CD4-positive, CD25-positive, alpha-beta regulatory T cell (primary cell): ENCODE data around the gene IGFALS. TPM values are rescaled to one million over a fixed set of nuclear protein-coding genes. Genes with fewer than 3 reads are reported as not detected.
A peak's percentile ranks its signal among the peaks of the same experiment; 100 is the strongest.

Source experiments
- ATAC-seq, 2 donors: fragments of 150-1000 bp; cut with Tn5 transposase; one replicate each; pipeline ENCODE4 v1.10.0; 2021; ENCODE audit warnings: low read depth in 2 of 2, moderate number of reproducible peaks in 2 of 2, moderate library complexity in 1 of 2
- DNase-seq, 3 donors: peaks; one replicate each; pipeline versions ENCODE4 v3.0.0 to v3.0.0-alpha.2; 2012 to 2022; ENCODE audit warnings: mixed read lengths in 1 of 3
- H3K27ac ChIP-seq: one replicate; pipeline ENCODE4 v1.7.0; 2013; ENCODE audit warnings: mild to moderate bottlenecking, low read length; ENCODE audit not compliant: insufficient read depth, poor library complexity, severe bottlenecking
- H3K27me3 ChIP-seq: one replicate; pipeline ENCODE4 v1.7.0; 2013; ENCODE audit warnings: low read length; ENCODE audit not compliant: control insufficient read depth, insufficient read depth
- H3K36me3 ChIP-seq: one replicate; pipeline ENCODE4 v1.7.0; 2013; ENCODE audit warnings: mild to moderate bottlenecking, low read length, moderate library complexity; ENCODE audit not compliant: control insufficient read depth, insufficient read depth
- H3K4me1 ChIP-seq: 2 replicates; pipeline ENCODE4 v1.7.0; 2013; ENCODE audit warnings: mild to moderate bottlenecking, low read length; ENCODE audit not compliant: insufficient read depth, control insufficient read depth, poor library complexity, severe bottlenecking
- H3K4me3 ChIP-seq: one replicate; pipeline ENCODE4 v1.7.0; 2013; ENCODE audit warnings: low read depth, mild to moderate bottlenecking, low read length, moderate library complexity
- H3K9me3 ChIP-seq, 2 experiments: 1 replicate in 1 of 2; 2 replicates in 1 of 2; pipeline ENCODE4 v1.7.0; 2013; ENCODE audit warnings: low read length in 2 of 2, mild to moderate bottlenecking in 1 of 2, moderate library complexity in 1 of 2; ENCODE audit not compliant: control insufficient read depth in 2 of 2
- H3K27ac Mint-ChIP-seq, 3 donors: one replicate each; pipeline ENCODE4 v1.8.0; 2020 to 2022; ENCODE audit warnings: mild to moderate bottlenecking in 3 of 3, mixed read lengths in 3 of 3, moderate library complexity in 2 of 3
- H3K27me3 Mint-ChIP-seq: one replicate; pipeline ENCODE4 v1.8.0; 2022; ENCODE audit warnings: mild to moderate bottlenecking, mixed read lengths
- H3K36me3 Mint-ChIP-seq: one replicate; pipeline ENCODE4 v1.8.0; 2020; ENCODE audit warnings: mixed read lengths
- H3K4me1 Mint-ChIP-seq, 4 donors: one replicate each; pipeline ENCODE4 v1.8.0; 2020 to 2022; ENCODE audit warnings: mixed read lengths in 4 of 4, mild to moderate bottlenecking in 1 of 4
- H3K4me3 Mint-ChIP-seq, 4 donors: one replicate each; pipeline ENCODE4 v1.8.0; 2020 to 2022; ENCODE audit warnings: mild to moderate bottlenecking in 4 of 4, mixed read lengths in 4 of 4, moderate library complexity in 3 of 4
- H3K9me3 Mint-ChIP-seq, 7 donors: one replicate each; pipeline ENCODE4 v1.8.0; 2020 to 2022; ENCODE audit warnings: mixed read lengths in 7 of 7, mild to moderate bottlenecking in 3 of 7, moderate library complexity in 2 of 7
- polyA plus RNA-seq, 4 donors: library from polyadenylated mRNA; unstranded; fragments of 300-500 nt; fragmentation: Illumina TruSeq; gene quantifications; one replicate each; pipeline ENCODE4 v1.2.3, GENCODE V29; 2021
- total RNA-seq: library from RNA; stranded (reverse); gene quantifications from one replicate; pipeline ENCODE4 v1.2.3, GENCODE V29; 2022

The IGFALS gene
- total and polyA plus RNA-seq, 5 donors from 2014 or later, result 0.24 to 0.84 TPM; not detected in 3

DNA sequence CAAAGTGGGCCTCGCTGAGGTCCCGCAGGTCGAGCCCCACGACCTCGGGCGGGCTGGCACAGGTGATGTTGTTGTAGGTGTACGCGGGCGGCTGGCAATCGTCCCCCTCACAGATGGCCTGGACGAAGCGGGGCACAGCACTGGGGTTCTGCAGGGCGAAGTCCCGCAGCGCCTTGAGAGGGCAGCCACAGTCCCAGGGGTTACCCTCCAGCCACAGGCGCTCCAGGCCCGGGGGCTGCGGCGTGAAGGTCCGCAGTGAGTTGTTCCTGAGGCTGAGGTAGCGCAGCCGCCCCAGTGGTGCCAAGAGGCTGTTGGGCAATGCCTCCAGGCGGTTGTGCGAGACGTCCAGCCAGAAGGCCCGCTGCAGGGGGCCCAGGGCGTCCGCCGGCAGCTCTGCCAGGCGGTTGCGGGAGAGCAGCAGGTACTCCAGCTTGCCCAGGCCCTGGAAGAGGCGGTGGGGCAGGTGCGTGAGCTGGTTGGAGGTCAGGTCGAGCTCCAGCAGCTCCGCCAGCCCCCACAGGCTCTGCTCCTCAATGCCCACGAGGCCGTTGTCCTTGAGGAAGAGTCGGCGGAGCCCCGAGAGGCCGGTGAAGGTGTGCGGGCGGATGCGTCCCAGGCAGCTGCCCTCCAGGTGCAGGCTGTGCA, 2.8 kb downstream of the IGFALS start:
- Histone ChIP-seq H3K36me3 (peaks cover 20% of the 10 kb centered on the region), H3K27me3 (no peaks in the 10 kb centered on the region), H3K4me3 (no peak overlapping the region), H3K4me1 (no peaks in the 10 kb centered on the region), H3K9me3 (no peaks in the 10 kb centered on the region), H3K27ac (no peak overlapping the region)
- H3K27me3 Mint-ChIP-seq, result no peaks in the 10 kb centered on the region
- H3K36me3 Mint-ChIP-seq, result peaks cover 4% of the 10 kb centered on the region
- ATAC-seq, result no peak
- DNase-seq, result no peak
- H3K9me3 Mint-ChIP-seq, result no peaks in the 10 kb centered on the region
- no peak overlapping the region for H3K27ac Mint-ChIP-seq
- peaks cover 0 to 5% (median 2%) of the 10 kb centered on the region in 4 donors for H3K4me1 Mint-ChIP-seq
- H3K4me3 Mint-ChIP-seq, result no peak overlapping the region

DNA sequence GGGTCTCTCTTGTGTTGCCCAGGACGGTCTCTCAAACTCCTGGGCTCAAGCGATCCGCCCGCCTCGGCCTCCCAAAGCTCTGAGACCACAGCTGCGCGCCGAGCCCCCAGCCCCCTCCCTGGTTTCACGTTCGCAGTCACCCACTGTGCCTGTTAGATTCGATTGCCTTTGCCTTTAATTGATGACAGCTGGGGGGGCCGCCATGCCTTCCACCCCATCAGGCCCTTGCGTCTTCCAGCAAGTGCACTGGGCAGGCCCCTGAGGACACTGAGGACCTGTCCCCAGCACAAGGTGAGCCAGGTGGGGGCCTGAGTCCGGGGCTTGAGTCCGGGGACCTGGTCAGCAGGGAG, 3.3 kb downstream of the IGFALS start:
- Mint-ChIP-seq H3K27me3 (no peaks in the 10 kb centered on the region), H3K4me3 (no peak overlapping the region), H3K4me1 (peaks cover 0 to 9% (median 2%) of the 10 kb centered on the region in 4 donors), H3K27ac (no peak overlapping the region), H3K36me3 (peaks cover 4% of the 10 kb centered on the region), H3K9me3 (no peaks in the 10 kb centered on the region)
- Histone ChIP-seq H3K4me3 (no peak overlapping the region), H3K27me3 (no peaks in the 10 kb centered on the region), H3K9me3 (no peaks in the 10 kb centered on the region), H3K36me3 (peaks cover 20% of the 10 kb centered on the region), H3K27ac (no peak overlapping the region), H3K4me1 (peaks cover 3% of the 10 kb centered on the region)
- DNase-seq (no peak), ATAC-seq (no peak)

DNA sequence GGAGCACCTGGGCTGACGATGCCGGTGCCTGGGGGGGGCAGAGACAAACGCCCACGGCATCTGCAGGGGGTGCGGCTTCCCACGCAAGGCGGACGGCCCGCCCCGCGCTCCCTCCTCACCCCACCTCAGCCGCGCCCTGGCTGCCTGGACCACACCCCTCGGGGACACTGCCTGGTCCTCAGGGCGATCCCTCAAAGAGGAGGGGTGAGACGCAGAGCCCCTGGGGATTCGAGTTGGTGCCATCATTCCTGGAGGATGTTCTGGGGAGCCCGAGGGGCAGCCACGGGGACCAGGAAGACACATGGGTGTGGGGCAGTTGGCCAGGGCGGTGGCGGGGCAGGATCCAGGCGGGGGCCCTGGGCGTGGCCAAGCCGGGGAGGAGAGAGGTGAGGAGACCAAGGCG, 3.9 kb downstream of the IGFALS start:
- H3K36me3 Mint-ChIP-seq, result peaks cover 4% of the 10 kb centered on the region
- no peaks in the 10 kb centered on the region for H3K27me3 ChIP-seq
- no peak overlapping the region for H3K4me3 Mint-ChIP-seq
- no peaks in the 10 kb centered on the region for H3K9me3 Mint-ChIP-seq
- H3K27ac ChIP-seq, result no peak overlapping the region
- no peaks in the 10 kb centered on the region for H3K9me3 ChIP-seq
- peaks cover 0 to 13% (median 3%) of the 10 kb centered on the region in 4 donors for H3K4me1 Mint-ChIP-seq
- no peak overlapping the region for H3K27ac Mint-ChIP-seq
- H3K4me3 ChIP-seq, result no peak overlapping the region
- no peaks in the 10 kb centered on the region for H3K27me3 Mint-ChIP-seq
- ATAC-seq (no peak), DNase-seq (no peak)
- H3K4me1 ChIP-seq, result peaks cover 9% of the 10 kb centered on the region
- peaks cover 20% of the 10 kb centered on the region for H3K36me3 ChIP-seq

DNA sequence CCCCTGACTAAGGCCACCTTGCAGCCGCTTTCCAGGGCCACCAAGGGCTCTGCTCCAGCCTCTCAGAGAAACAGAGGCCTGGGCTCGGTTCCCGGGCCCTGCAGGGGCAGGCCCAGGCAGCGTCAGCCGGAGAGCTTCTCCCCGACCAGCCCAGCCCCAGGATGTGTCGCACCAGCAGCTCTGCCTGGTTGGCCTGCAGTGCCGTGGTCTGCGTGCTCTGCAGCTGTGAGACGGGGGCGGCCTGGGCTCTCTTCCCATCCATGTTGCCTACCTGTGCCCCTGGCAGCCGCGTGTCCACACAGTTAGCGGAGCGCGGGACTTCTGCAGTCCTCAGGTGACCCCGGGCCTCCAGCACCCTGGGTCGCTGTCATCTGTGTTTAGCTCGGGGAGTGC, 4.8 kb downstream of the IGFALS start:
- Mint-ChIP-seq H3K27ac (peak overlapping the region in 1 of 3 donors; percentile 20), H3K36me3 (peaks cover 4% of the 10 kb centered on the region), H3K27me3 (no peaks in the 10 kb centered on the region), H3K9me3 (no peaks in the 10 kb centered on the region), H3K4me3 (no peak overlapping the region), H3K4me1 (peaks cover 0 to 17% (median 4%) of the 10 kb centered on the region in 4 donors)
- H3K4me3 ChIP-seq, result no peak overlapping the region
- ATAC-seq, result no peak
- no peaks in the 10 kb centered on the region for H3K27me3 ChIP-seq
- H3K36me3 ChIP-seq, result peaks cover 20% of the 10 kb centered on the region
- peaks cover 18% of the 10 kb centered on the region for H3K4me1 ChIP-seq
- DNase-seq, result no peak
- H3K27ac ChIP-seq, result no peak overlapping the region
- no peaks in the 10 kb centered on the region for H3K9me3 ChIP-seq

DNA sequence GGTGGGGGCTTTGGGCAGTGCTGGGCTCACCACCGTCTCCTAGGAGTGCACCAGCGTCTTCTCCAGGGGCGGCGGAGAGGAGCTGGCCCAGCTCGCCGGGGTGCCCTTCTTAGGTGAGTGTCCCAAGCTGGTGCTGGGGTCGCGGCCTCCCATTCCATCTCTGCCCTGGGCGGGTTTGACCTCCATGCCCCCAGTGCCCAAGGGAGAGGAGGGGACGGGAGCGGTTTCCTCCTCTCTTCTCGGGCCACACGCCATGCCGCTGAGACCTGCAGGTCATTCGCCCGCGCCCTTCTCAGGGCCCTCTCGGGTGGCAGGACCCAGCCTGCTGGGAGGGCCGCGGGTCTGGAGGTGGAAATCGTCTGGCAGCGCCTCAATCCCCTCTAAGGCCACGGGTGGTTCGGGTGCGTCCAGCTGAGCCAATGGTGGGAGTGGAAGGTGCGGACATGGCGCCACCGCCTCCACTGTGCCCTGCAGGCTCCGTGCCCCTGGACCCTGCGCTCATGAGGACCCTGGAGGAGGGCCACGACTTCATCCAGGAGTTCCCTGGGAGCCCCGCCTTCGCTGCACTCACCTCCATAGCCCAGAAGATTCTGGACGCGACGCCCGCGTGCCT, 5.3 kb downstream of the IGFALS start:
- peaks cover 0 to 23% (median 7%) of the 10 kb centered on the region in 4 donors for H3K4me1 Mint-ChIP-seq
- Histone ChIP-seq H3K4me1 (peaks cover 23% of the 10 kb centered on the region), H3K36me3 (peaks cover 20% of the 10 kb centered on the region), H3K4me3 (no peak overlapping the region), H3K27me3 (no peaks in the 10 kb centered on the region), H3K9me3 (no peaks in the 10 kb centered on the region), H3K27ac (no peak overlapping the region)
- H3K27ac Mint-ChIP-seq, result no peak overlapping the region
- H3K36me3 Mint-ChIP-seq, result peaks cover 4% of the 10 kb centered on the region
- H3K4me3 Mint-ChIP-seq, result no peak overlapping the region
- no peaks in the 10 kb centered on the region for H3K9me3 Mint-ChIP-seq
- H3K27me3 Mint-ChIP-seq, result no peaks in the 10 kb centered on the region
- DNase-seq (no peak), ATAC-seq (no peak)

DNA sequence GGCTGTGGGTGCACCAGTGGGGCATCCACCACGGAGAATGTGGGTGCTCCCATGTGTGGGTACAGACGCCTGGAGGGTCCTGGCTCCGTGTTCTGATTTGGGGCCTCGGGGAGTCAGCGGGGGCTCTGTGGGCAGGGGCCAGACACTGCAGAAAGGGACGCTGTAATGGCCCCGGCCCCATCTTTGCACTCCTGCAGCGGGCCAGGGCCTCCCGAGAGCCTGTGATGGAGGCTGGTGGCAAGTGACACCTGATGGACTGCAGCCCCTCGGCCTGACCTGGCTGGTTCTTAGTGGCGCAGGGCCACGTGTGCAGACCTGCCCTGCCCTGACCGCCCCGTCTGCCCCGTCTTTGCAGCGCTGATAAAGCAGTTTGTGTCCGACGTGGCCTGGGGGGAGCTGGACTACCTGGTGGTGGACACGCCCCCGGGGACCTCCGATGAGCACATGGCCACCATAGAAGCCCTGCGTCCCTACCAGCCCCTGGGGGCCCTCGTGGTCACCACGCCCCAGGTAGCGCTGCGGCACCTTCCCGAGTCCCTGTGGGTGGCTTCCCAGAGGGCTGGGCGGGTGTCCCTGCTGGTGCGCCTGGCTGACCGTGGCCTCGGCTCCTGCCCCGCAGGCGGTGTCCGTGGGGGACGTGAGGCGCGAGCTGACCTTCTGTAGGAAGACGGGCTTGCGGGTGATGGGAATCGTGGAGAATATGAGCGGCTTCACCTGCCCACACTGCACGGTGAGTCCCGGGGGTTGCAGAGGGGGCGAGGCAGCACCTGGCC, 6.0 kb downstream of the IGFALS start:
- Mint-ChIP-seq H3K4me1 (peaks cover 0 to 27% (median 8%) of the 10 kb centered on the region in 4 donors), H3K27me3 (no peaks in the 10 kb centered on the region), H3K9me3 (no peaks in the 10 kb centered on the region), H3K27ac (no peak overlapping the region), H3K4me3 (no peak overlapping the region), H3K36me3 (peaks cover 4% of the 10 kb centered on the region)
- no peak overlapping the region for H3K27ac ChIP-seq
- H3K36me3 ChIP-seq, result peaks cover 20% of the 10 kb centered on the region
- H3K27me3 ChIP-seq, result no peaks in the 10 kb centered on the region
- H3K4me1 ChIP-seq, result peaks cover 26% of the 10 kb centered on the region
- H3K4me3 ChIP-seq, result no peak overlapping the region
- no peaks in the 10 kb centered on the region for H3K9me3 ChIP-seq
- ATAC-seq (no peak), DNase-seq (no peak)

DNA sequence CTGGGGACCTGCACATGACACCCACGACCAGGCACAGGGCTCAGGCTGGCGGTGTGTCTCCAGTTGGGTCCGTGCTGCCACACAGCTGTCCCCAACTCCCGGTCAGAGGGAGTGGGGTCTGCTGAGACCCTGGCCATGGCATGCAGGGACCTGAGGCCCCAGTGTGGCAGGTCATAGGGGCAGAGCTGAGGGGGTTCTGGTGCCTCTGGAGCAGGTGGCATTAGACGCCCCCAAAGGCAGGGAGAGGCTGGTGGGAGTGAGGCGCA, 6.5 kb downstream of the IGFALS start:
- ATAC-seq, result no peak
- Histone ChIP-seq H3K9me3 (no peaks in the 10 kb centered on the region), H3K36me3 (peaks cover 20% of the 10 kb centered on the region), H3K4me3 (no peak overlapping the region), H3K27me3 (no peaks in the 10 kb centered on the region), H3K27ac (no peak overlapping the region), H3K4me1 (peaks cover 27% of the 10 kb centered on the region)
- H3K4me1 Mint-ChIP-seq, result peaks cover 0 to 28% (median 8%) of the 10 kb centered on the region in 4 donors
- no peak for DNase-seq
- H3K27me3 Mint-ChIP-seq, result no peaks in the 10 kb centered on the region
- H3K4me3 Mint-ChIP-seq, result no peak overlapping the region
- H3K27ac Mint-ChIP-seq, result no peak overlapping the region
- H3K36me3 Mint-ChIP-seq, result peaks cover 4% of the 10 kb centered on the region
- H3K9me3 Mint-ChIP-seq, result no peaks in the 10 kb centered on the region
